Urinary bladder (tissue), 4 donors: ENCODE measurements around the gene DOCK8. TPM values are rescaled to one million over a fixed set of nuclear protein-coding genes. Genes with fewer than 3 reads are reported as not detected.

Experiments used
- DNase-seq: peaks from one replicate; pipeline ENCODE4 v3.0.0-alpha.2; 2015; ENCODE audit errors: extremely low spot score
- H3K27ac ChIP-seq: one replicate; pipeline ENCODE4 v1.5.1; 2013; ENCODE audit warnings: low read depth, mild to moderate bottlenecking, moderate library complexity
- H3K36me3 ChIP-seq: one replicate; pipeline ENCODE4 v1.6.1; 2013; ENCODE audit warnings: mild to moderate bottlenecking, moderate library complexity; ENCODE audit not compliant: insufficient read depth
- H3K4me1 ChIP-seq: one replicate; pipeline ENCODE4 v1.6.1; 2013; ENCODE audit warnings: mild to moderate bottlenecking, moderate library complexity; ENCODE audit not compliant: insufficient read depth
- H3K4me3 ChIP-seq: one replicate; pipeline ENCODE4 v1.5.1; 2013; ENCODE audit warnings: low read depth, low read length
- WGBS: extraction: QIAGEN DNeasy Blood & Tissue Kit; methylation state at CpG from one replicate; pipeline ENCODE4 v1.1.7; 2013; 5-methylcytosine and 5-hydroxymethylcytosine counted together
- polyA plus RNA-seq: library from polyadenylated mRNA; stranded (reverse); fragments of 200-250 nt; gene quantifications from one replicate; pipeline ENCODE4 v1.2.3, GENCODE V29; 2013
- total RNA-seq: library from RNA; depleted of rRNA; stranded (reverse); fragments of >200 nt; gene quantifications from one replicate; pipeline ENCODE4 v1.2.3, GENCODE V29; 2014
- donor health status: healthy with polysubstance abuse.
- donor health status: healthy.

DOCK8 gene
- total and polyA plus RNA-seq, 2 donors = 5.2 to 12.5 TPM

DNA sequence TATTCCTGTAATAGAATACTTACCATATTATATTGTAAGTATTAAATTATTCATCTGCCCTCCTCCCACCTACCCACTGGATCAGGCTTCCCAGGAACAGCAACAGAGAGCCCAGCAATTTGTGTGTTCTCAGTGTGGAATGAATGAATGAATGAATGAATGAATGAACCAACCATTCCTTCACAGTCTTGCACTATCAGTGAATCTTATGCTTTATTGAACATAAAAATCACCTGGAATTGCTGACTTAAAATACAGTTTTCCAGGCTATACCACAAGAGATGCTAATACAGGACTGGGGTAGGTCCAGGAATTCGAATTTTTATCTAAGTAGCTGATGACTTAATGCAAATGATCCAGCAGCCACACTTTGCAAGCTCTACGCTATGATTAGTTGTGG, 51.6 kb downstream of the DOCK8 start:
- WGBS = 75% methylated on average over 2 of the region's 2 CpGs
- H3K4me1 ChIP-seq = no peaks in the 10 kb centered on the region
- H3K36me3 ChIP-seq = no peaks in the 10 kb centered on the region
- no peak overlapping the region for H3K4me3 ChIP-seq
- no peak overlapping the region for H3K27ac ChIP-seq
- no peak for DNase-seq

DNA sequence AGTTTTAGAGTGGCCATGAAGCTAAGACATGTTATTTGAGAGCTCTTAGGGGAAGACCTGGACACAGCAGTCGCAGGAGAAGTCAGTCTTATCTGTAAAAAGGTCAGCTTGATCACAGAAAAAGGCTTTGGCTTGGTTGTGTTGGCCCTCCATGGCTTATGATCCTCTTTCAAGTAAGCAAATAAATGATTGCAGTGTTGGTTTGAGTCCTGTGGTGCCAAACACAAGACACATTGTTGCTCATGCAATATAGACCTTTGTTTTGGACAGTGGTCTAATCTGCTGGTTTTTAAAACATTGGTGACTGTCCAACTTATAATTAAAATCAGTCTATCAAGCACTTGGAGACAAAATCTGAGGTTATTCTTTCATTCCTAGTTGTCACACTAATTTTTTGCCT, 54.0 kb downstream of the DOCK8 start:
- H3K4me1 ChIP-seq = no peaks in the 10 kb centered on the region
- no peak overlapping the region for H3K27ac ChIP-seq
- no peak for DNase-seq
- WGBS = 53% methylated on average over 1 of the region's 1 CpG
- no peaks in the 10 kb centered on the region for H3K36me3 ChIP-seq
- H3K4me3 ChIP-seq = no peak overlapping the region

DNA sequence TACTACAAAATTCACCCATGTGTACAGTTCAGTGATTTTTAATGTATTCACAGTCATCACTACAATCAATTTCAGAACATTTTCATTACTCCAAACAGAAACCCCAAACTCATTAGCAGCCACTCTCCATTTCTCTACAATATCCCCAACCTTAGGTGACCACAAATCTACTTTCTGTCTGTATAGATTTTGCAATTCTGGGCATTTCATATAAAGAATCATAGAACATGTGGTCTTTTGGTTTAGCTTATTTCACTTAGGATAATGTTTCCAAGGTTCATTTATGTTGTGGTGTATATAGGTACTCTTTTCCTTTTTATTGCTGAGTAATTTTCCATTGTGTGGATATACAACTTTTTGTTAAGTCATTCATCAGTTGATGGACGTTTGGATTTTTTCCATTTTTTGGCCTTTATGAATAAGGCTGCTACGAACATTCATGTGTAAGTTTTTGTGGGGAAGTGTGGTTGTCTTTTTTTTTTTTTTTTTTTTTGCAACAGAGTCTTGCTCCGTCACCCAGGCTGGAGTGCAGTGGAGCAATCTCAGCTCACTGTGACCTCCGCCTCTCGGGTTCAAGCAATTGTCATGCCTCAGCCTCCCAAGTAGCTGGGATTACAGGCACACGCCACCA, 54.5 kb downstream of the DOCK8 start:
- no peaks in the 10 kb centered on the region for H3K4me1 ChIP-seq
- no peak for DNase-seq
- 78% methylated on average over 6 of the region's 6 CpGs for WGBS
- H3K36me3 ChIP-seq = no peaks in the 10 kb centered on the region
- no peak overlapping the region for H3K27ac ChIP-seq
- no peak overlapping the region for H3K4me3 ChIP-seq

DNA sequence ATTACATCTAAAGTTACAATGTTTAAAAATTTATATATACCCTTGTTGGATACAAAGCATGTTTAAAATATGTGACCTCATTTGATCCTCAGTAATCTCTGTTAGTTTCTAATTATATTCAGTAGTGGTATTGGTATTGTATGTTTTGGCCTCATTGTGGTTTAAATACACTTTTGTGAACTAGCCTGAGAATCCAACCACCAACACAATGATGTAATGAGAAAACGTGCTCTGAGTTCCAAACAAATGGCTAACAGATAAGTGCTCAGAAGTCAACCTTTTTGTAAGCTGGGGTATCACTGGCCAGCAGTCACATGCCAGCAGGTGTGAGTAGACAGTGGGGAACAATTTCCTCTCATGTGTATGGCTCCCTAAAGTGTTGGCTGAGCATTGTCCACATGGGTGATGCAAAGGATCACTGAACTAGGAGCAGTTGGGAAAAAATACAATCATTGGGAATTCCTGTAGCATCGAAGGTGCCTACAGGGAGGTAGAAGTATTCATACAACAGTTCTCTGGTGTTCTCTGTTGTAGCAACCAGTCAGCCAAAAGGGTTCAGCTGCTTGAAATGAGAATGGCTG, 56.1 kb downstream of the DOCK8 start:
- Histone ChIP-seq H3K4me3 (no peak overlapping the region), H3K36me3 (no peaks in the 10 kb centered on the region), H3K27ac (no peak overlapping the region), H3K4me1 (no peaks in the 10 kb centered on the region)
- no peak for DNase-seq
- 74% methylated on average over 2 of the region's 2 CpGs for WGBS

DNA sequence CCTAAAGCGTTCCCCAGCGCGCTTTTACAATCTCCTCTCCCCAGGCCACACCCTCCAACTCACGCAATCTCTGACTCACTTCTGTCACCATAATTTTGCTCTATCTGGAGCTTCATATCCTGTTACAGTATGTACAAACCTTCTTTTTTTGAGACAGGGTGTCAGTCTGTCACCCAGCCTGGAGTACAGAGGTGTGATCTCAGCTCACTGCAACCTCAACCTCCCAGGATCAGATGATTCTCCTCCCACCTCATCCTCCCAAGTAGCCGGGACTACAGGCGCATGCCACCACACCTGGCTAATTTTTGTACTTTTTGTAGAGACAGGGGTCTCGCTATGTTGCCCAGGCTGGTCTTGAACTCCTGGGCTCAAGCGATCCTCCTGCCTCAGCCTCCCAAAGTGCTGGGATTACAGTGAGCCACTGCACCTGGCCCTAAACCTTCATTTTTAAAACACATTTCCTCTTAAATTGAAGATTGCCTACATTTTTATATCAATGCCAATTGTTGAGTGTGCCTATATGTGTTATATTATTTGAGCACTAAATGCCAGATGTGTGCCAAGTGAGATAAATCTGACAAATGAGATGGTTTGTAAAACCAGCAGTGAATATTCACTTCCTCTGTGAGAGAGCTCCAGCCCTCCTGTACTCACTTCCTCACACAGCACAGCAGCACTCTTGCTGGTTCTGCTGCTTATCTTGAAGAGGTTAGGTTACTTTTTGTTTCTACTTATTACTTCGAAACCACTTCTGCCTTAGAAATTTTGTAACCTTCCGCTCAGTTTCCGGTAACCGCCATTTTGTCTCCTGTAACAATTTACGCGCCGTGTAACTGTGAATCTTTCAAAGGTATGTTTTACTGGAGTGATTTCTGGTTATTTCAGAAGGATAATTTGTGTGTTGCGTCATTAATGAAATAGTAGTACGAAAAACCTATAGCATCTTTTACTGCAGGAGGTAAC, 57.9 kb downstream of the DOCK8 start:
- DNase-seq = no peak
- Histone ChIP-seq H3K36me3 (no peaks in the 10 kb centered on the region), H3K4me3 (no peak overlapping the region), H3K27ac (no peak overlapping the region), H3K4me1 (no peaks in the 10 kb centered on the region)
- 76% methylated on average over 17 of the region's 17 CpGs for WGBS

DNA sequence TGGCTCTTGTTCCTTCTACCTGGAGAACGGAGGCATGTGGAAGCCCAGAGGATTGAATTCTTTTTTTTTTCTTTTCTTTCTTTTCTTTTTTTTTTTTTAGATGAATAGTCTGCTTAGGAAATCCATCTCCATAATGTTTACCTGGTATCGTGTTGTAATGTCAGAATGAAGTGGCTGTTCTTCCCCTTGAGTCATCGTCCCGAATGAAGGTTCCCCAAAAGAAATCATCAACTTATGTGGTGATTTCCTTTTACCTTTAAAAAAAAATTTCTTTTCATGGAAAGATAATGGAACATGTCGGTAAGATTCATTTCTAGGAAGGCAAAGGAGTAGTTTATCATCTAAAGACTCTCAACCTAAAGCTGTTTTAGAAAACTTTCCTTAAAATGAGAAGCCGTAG, 59.7 kb downstream of the DOCK8 start:
- Histone ChIP-seq H3K36me3 (no peaks in the 10 kb centered on the region), H3K27ac (no peak overlapping the region), H3K4me3 (peak overlapping the region; percentile 9), H3K4me1 (no peaks in the 10 kb centered on the region)
- no peak for DNase-seq
- WGBS = 88% methylated on average over 6 of the region's 6 CpGs

DNA sequence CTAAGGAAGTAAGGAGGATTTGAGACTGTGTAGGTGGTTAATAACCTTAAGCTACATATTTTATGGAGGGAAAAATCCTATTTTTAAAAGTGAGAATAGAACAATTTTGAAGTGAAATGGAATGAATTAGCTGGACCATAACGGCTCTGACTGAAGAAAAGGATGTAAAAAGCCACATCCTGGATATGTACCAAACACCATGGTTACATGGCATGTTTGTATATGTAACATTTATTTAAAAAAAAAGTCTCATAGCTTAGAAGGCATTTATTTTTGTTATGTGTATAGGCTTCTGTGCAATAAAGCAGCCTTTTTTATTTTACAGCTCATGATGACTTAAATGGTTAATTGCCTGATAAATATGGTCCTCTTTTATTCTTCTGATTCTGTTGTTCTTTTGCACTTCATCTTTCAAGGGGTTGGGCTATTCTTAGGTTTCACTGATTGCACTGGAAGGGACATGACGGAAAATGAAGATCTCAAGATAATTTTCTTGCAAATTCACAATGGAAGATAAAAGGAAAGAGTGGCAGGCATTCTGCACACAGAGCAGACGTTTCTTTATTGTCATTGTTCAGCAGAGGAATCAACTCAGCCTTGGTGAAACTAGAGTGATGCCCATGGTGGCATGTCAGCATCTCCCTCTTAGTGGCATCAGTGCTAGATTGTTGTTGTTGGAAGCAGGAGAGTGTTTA, 63.1 kb downstream of the DOCK8 start:
- Histone ChIP-seq H3K36me3 (no peaks in the 10 kb centered on the region), H3K4me3 (no peak overlapping the region), H3K4me1 (no peaks in the 10 kb centered on the region), H3K27ac (no peak overlapping the region)
- no peak for DNase-seq
- 42% methylated on average over 3 of the region's 3 CpGs for WGBS

DNA sequence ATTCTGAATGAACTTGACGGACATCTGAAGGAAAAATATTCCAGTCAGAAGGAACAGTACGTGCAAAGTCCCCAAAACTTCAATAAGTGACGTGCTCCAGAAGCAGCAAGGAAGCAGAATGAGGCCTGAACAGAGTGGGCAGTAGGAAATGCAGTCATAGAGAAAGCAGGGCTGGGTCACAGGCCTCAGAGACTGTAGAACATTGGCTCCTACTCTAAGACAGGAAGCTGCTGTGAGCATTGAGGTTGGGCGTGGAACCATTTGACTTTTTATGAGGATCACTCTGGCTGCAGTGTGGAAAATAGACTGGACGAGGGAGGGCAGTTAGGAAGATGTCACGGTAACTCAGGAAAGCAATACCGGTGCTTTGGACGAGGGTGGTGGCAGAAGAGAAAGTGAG, 64.0 kb downstream of the DOCK8 start:
- H3K36me3 ChIP-seq = no peaks in the 10 kb centered on the region
- H3K4me3 ChIP-seq = no peak overlapping the region
- H3K4me1 ChIP-seq = no peaks in the 10 kb centered on the region
- H3K27ac ChIP-seq = no peak overlapping the region
- DNase-seq = no peak
- WGBS = 63% methylated on average over 8 of the region's 8 CpGs

DNA sequence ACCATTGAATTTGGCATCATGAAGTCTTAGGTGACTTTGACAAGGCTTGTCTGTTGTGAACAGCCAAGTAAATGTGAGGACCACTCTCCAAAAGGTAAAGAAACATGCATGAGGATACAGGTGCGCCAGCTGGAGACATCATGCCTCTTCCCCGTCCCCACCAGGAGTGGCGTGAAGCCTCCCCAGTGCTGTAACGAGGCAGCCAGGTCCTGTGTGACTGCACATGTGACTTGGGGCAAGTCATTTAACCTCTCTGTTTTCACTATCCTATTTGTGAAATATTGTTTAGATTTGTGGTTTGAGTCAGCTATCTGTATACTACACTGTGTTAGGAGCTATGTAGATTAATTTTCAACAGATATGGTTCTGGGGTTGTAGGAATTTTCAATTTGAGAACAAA, 65.0 kb downstream of the DOCK8 start:
- Histone ChIP-seq H3K36me3 (no peaks in the 10 kb centered on the region), H3K4me1 (no peaks in the 10 kb centered on the region), H3K4me3 (no peak overlapping the region), H3K27ac (no peak overlapping the region)
- no peak for DNase-seq
- 73% methylated on average over 4 of the region's 4 CpGs for whole genome bisulfite sequencing

DNA sequence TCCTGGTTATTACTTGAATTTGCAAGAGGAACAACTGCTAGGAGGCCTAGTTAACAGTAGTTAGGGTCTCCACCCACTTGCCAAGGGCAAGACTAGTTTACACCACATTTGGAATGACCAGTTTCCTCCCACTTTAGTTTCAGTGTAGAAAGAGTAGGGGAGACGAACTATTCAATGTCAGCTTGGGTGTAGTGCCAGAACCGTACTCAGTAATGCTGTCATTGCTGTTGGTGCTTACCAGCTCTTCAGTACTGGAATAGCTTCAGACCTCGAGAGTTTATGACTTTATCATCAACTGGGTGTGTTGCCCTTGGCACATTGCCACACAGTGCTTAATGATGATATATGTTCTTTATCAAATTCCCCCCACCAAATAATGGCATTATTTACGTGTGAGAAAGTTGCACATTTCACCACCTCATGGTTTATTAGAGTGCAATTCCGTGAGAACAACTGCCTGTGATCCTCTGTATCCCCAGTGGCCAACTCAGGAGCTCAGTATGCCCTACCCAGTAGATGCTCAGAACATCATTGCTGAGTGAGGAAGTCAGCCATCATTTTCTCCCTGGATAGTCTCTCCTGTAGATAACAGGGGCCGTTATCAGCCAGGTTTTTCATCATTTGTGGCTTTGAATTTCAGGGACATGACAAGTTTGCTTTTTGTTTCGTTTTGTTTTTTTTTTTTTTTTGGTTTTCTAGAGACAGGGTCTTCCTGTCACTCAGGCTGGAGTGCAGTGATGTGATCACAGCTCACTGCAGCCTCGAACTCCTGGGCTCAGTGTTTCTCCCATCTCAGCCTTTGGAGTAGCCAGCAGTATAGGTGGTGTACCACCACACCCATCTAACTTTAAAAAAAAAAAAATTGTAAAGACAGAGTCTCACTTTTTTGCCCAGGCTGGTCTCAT, 67.3 kb downstream of the DOCK8 start:
- Histone ChIP-seq H3K36me3 (no peaks in the 10 kb centered on the region), H3K27ac (no peak overlapping the region), H3K4me3 (no peak overlapping the region), H3K4me1 (no peaks in the 10 kb centered on the region)
- WGBS = 38% methylated on average over 8 of the region's 8 CpGs
- no peak for DNase-seq

DNA sequence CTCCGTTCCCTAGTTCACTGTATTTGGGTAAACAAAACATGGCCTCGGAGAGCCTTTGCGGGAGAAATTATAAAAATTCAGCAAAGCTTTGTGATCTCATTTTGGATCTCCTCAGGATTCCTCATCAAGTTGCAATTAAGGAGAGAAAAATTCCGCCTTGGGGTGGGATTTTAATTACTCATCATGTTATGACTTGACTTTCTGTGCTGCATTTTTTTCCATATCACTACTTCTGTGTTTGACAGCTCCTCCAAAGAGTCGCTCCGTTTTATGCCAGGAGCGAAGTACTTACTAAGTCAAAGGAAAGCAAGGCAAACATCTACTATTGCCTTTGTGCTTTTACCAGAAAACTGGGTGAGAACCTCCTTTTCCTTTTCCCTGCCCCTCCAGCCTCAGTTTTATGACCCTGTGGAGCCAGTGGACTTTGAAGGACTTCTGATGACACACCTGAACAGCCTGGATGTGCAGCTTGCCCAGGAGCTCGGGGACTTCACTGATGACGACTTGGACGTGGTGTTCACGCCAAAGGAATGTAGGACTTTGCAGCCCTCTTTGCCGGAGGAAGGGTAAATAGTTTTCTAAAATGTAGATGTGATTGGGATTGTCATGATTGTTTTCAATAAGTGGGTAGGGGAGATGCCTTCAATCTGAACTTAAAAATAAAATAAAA, 71.5 kb downstream of the DOCK8 start:
- Histone ChIP-seq H3K36me3 (no peaks in the 10 kb centered on the region), H3K4me3 (no peak overlapping the region), H3K27ac (no peak overlapping the region), H3K4me1 (no peaks in the 10 kb centered on the region)
- DNase-seq = no peak
- WGBS = 70% methylated on average over 12 of the region's 12 CpGs

DNA sequence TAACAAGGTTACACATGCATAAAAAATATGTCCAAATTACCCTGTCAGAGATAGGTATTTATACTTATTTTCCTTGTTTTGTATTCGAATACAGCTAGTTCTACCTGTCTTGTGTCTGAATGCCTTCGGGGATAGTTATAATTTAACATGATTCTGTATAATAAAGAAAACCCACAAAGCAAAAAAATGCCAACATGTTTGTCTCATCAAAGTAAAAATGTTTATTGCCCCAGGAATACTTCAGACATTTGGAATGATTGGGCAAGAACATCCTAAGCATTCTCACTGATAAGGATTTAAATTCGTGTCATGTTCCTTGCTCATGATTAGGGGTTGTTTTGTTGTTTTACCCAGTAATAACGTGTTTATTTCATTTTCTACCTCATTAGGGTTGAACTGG, 74.5 kb downstream of the DOCK8 start:
- Histone ChIP-seq H3K4me3 (no peak overlapping the region), H3K36me3 (no peaks in the 10 kb centered on the region), H3K4me1 (no peaks in the 10 kb centered on the region), H3K27ac (no peak overlapping the region)
- 54% methylated on average over 4 of the region's 4 CpGs for WGBS
- DNase-seq = no peak
